Raji (cell line): Measurements from ENCODE around the gene VAMP4.

ENCODE experiments used
- POLR2A ChIP-seq: IDR thresholded peaks from 2 replicates; pipeline ENCODE4 v1.6.1; 2011; ENCODE audit warnings: low read depth, low read length, control low read depth; ENCODE audit not compliant: insufficient read depth

The VAMP4 gene

DNA sequence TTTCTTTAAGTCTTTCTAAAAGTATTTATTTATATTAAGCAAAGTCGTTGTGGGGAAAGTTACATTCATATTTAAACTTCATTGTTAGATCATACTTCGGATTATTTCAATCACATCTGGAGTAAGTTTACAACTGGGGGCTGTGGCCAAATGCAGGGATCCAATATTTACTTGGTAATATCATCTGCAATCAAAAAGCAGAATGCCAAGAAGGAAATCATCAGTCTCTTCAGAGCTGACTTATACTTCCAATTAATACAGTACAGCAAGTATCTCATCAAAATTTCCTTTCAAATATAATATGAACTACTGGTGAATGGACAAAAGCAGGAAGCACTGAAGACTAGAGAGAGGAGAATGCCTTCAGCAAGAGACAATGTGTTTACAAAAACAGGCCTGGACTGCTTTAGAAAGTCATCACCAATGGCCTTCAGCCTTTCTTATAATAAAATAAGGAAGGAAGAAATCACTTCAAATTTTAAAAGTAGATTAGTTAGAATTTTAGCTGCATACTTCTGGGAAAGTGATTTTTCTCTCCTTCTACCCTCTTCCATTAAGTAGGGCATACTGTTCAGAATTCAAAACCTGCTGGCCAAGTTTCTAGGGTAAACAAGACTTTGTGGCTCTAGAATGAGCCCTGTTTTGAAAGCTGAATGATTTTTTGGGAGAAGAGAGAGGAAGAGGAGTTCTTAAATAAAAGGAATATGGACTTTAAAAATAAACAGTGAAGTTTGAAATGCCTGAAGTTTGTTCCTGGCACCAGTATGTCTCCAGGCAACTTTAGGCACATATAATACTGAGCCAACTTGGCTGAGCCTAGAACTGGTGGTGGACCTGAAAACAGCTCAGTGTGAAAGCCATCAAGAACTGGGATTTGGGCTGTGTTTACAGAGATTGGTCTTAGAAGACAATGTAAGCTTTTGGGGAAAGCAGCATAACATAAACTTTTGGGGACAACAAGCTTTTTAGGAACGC lies 67.1 kb downstream of the VAMP4 start:
- no peak for TF ChIP-seq POLR2A

DNA sequence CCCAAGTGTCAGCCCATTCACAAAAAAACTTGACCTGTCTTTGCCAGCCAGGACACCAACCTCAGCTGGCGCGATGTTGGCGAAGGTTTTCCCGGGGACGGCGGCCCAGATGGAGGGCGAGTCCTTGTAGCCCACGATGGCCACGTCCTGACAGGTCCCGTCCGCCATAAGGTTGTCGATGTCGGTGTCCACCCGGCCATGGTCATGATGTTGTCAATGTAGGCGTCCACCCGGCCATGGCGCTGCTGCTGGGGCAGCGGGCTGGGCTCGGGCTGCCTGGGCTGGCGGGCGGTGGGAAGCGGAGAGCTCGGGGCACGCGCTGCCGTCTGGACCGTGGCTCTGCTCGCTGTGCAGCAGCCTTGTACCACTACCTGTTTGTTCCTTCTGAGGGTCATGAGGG lies 71.1 kb downstream of the VAMP4 start:
- TF ChIP-seq POLR2A = no peak

- no peak for TF ChIP-seq POLR2A
Observed at GRCh38 chr1:171668372-171668771, 73.5 kb downstream of the VAMP4 start.

- no peak for TF ChIP-seq POLR2A
Observed at GRCh38 chr1:171666114-171666769, 75.6 kb downstream of the VAMP4 start.

- TF ChIP-seq POLR2A = no peak
Observed at GRCh38 chr1:171664976-171665375, 76.9 kb downstream of the VAMP4 start.

- no peak for TF ChIP-seq POLR2A
Observed at GRCh38 chr1:171663854-171664575, 77.8 kb downstream of the VAMP4 start.

GRCh38 chr1:171663036-171663853 lies 78.6 kb downstream of the VAMP4 start:
- no peak for TF ChIP-seq POLR2A

- no peak for TF ChIP-seq POLR2A
Observed at GRCh38 chr1:171661076-171661650, 80.7 kb downstream of the VAMP4 start.

GRCh38 chr1:171655746-171656116 lies 86.1 kb downstream of the VAMP4 start:
- TF ChIP-seq POLR2A = no peak

DNA sequence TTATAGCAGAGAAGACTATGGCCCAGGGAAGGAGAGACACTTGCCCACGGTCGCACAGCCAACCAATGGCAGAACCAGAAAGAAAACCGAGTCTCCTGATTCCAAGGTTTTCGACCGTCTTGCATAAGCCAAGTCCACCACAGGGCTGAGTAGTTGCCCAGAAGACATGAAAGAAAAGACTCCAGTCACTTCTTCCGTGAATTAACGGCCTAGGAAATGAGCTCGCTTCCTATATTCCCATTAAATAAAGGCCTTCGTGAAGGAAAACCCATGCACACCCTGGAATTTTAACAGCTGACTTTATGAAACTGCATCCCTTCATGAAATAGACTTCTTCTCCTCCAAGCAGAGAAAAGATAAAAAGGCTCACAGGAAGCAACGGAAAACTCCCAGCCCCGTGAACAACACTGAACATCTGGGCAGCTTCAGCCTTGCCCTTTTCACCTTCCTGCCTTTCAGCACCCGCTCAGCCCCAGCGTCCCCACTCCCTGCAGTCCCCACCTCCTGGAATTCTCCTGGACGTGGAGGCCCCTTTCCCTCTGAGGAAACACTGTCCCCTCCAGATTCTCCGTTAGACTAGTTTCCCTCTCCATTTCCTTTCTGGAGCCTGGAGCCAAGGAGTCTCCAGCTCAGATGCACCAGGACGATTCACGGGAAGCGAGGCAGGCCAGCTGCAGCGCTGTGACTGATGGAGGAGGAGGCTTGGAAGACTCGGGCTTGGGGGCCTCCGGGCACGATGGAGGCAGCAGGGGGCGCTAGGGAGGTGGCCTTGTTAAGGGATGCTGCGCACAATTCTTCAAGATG lies 86.7 kb downstream of the VAMP4 start:
- no peak for TF ChIP-seq POLR2A

DNA sequence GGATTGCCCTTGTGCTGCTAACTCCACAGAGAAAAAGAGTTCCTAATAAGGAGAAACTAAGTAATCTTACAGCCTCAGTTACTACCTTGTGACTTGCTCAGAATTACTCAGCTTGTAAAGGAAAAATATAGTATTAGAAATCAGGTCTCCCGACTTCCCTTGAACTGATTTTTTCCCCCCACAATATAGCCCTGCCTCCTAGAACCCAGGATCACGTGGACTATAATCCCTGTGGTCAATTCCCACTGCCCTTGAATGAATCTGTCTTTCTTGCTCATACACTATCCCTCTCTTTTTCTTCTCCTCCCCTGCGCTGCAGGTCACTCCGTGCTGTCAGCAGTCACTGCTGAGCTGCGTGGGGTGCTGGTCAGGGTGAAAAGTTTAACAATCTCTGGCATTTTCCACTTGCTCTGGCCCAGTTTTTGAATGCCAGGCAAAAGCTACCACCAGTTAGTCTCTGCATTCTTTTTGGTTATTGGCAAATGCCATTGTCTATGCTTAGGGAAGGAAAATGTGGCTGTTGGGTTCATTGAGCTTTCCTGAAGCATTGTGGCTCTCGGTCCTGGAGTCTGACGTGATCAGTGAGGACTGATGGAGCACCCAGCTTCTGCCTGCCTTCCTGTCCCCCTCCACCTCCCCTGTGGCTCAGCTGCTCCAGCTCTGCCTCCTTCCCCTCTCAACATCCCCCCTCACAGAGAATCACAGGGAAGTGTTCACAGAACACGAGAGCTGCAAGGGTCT lies 87.5 kb downstream of the VAMP4 start:
- TF ChIP-seq POLR2A = no peak

GRCh38 chr1:171653796-171654195 lies 88.1 kb downstream of the VAMP4 start:
- TF ChIP-seq POLR2A = no peak

GRCh38 chr1:171652234-171652822 lies 89.5 kb downstream of the VAMP4 start, which contains the start of gene MYOC:
Gene MYOC (minus strand): TSS chr1:171652688. CDS start chr1:171652611, 77 bp downstream.
- no peak for TF ChIP-seq POLR2A
